ENCODE results near the gene ORAI3. TPM values are rescaled to one million over a fixed set of nuclear protein-coding genes. Genes with fewer than 3 reads are reported as not detected.

The ORAI3 gene
- total and polyA plus RNA-seq, 2 of the 13 experiments (the other 11 are each of a cell fraction or from before 2014, with no cell fraction given): 11.4 to 32.0 TPM

DNA sequence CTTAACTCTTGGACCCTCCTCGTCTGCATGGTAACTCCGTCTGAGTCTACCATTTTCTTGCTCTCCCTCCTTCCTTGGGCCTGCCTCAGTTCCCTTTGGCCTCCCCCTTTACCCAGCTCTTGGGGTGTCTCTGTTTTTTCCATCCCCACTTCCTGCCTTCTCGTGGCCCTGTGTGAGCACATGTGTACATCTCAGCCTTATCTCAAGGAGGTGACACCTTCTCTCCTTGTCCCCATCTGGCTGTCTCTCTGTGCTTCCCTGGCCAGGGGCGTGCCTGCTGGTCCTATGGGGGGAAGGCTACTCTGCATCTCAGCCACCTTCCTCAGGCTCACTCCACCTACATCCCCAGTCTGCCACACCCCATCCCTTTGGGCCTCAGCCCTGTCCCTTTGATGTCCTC is 45.9 kb upstream of the ORAI3 start (continued):
- TF ChIP-seq, protein P1, sequence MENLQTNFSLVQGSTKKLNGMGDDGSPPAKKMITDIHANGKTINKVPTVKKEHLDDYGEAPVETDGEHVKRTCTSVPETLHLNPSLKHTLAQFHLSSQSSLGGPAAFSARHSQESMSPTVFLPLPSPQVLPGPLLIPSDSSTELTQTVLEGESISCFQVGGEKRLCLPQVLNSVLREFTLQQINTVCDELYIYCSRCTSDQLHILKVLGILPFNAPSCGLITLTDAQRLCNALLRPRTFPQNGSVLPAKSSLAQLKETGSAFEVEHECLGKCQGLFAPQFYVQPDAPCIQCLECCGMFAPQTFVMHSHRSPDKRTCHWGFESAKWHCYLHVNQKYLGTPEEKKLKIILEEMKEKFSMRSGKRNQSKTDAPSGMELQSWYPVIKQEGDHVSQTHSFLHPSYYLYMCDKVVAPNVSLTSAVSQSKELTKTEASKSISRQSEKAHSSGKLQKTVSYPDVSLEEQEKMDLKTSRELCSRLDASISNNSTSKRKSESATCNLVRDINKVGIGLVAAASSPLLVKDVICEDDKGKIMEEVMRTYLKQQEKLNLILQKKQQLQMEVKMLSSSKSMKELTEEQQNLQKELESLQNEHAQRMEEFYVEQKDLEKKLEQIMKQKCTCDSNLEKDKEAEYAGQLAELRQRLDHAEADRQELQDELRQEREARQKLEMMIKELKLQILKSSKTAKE (CRISPR knock-in tag; IDR thresholded peaks at IDR 0.05; ENCODE audit: borderline replicate concordance): no peak
- TF ChIP-seq, protein P2, sequence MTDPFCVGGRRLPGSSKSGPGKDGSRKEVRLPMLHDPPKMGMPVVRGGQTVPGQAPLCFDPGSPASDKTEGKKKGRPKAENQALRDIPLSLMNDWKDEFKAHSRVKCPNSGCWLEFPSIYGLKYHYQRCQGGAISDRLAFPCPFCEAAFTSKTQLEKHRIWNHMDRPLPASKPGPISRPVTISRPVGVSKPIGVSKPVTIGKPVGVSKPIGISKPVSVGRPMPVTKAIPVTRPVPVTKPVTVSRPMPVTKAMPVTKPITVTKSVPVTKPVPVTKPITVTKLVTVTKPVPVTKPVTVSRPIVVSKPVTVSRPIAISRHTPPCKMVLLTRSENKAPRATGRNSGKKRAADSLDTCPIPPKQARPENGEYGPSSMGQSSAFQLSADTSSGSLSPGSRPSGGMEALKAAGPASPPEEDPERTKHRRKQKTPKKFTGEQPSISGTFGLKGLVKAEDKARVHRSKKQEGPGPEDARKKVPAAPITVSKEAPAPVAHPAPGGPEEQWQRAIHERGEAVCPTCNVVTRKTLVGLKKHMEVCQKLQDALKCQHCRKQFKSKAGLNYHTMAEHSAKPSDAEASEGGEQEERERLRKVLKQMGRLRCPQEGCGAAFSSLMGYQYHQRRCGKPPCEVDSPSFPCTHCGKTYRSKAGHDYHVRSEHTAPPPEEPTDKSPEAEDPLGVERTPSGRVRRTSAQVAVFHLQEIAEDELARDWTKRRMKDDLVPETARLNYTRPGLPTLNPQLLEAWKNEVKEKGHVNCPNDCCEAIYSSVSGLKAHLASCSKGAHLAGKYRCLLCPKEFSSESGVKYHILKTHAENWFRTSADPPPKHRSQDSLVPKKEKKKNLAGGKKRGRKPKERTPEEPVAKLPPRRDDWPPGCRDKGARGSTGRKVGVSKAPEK (CRISPR knock-in tag; IDR thresholded peaks at IDR 0.05; ENCODE audit: borderline replicate concordance): no peak
- TF ChIP-seq, protein P3, sequence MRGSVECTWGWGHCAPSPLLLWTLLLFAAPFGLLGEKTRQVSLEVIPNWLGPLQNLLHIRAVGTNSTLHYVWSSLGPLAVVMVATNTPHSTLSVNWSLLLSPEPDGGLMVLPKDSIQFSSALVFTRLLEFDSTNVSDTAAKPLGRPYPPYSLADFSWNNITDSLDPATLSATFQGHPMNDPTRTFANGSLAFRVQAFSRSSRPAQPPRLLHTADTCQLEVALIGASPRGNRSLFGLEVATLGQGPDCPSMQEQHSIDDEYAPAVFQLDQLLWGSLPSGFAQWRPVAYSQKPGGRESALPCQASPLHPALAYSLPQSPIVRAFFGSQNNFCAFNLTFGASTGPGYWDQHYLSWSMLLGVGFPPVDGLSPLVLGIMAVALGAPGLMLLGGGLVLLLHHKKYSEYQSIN (CRISPR knock-in tag; IDR thresholded peaks at IDR 0.05; ENCODE audit: borderline replicate concordance): no peak
- TF ChIP-seq, protein P4, sequence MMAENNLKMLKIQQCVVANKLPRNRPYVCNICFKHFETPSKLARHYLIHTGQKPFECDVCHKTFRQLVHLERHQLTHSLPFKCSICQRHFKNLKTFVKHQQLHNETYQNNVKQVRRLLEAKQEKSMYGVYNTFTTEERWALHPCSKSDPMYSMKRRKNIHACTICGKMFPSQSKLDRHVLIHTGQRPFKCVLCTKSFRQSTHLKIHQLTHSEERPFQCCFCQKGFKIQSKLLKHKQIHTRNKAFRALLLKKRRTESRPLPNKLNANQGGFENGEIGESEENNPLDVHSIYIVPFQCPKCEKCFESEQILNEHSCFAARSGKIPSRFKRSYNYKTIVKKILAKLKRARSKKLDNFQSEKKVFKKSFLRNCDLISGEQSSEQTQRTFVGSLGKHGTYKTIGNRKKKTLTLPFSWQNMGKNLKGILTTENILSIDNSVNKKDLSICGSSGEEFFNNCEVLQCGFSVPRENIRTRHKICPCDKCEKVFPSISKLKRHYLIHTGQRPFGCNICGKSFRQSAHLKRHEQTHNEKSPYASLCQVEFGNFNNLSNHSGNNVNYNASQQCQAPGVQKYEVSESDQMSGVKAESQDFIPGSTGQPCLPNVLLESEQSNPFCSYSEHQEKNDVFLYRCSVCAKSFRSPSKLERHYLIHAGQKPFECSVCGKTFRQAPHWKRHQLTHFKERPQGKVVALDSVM (CRISPR knock-in tag; IDR thresholded peaks at IDR 0.05): peak; percentile 3; the same call in 1 of the 2 replicates
- 0 out of 2 replicates have a peak, but pooled peaks have one; percentile 10 for TF ChIP-seq PAX8 (CRISPR knock-in tag; IDR thresholded peaks at IDR 0.05; ENCODE audit: borderline replicate concordance)
- TF ChIP-seq, protein P5, sequence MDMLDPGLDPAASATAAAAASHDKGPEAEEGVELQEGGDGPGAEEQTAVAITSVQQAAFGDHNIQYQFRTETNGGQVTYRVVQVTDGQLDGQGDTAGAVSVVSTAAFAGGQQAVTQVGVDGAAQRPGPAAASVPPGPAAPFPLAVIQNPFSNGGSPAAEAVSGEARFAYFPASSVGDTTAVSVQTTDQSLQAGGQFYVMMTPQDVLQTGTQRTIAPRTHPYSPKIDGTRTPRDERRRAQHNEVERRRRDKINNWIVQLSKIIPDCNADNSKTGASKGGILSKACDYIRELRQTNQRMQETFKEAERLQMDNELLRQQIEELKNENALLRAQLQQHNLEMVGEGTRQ (IDR thresholded peaks at IDR 0.05; ENCODE audit: low read depth, low read length): no peak
- TF ChIP-seq, protein P5 (CRISPR knock-in tag; IDR thresholded peaks at IDR 0.05; ENCODE audit: borderline replicate concordance): no peak
- TF ChIP-seq, protein P6, sequence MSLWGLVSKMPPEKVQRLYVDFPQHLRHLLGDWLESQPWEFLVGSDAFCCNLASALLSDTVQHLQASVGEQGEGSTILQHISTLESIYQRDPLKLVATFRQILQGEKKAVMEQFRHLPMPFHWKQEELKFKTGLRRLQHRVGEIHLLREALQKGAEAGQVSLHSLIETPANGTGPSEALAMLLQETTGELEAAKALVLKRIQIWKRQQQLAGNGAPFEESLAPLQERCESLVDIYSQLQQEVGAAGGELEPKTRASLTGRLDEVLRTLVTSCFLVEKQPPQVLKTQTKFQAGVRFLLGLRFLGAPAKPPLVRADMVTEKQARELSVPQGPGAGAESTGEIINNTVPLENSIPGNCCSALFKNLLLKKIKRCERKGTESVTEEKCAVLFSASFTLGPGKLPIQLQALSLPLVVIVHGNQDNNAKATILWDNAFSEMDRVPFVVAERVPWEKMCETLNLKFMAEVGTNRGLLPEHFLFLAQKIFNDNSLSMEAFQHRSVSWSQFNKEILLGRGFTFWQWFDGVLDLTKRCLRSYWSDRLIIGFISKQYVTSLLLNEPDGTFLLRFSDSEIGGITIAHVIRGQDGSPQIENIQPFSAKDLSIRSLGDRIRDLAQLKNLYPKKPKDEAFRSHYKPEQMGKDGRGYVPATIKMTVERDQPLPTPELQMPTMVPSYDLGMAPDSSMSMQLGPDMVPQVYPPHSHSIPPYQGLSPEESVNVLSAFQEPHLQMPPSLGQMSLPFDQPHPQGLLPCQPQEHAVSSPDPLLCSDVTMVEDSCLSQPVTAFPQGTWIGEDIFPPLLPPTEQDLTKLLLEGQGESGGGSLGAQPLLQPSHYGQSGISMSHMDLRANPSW (CRISPR knock-in tag; IDR thresholded peaks at IDR 0.05; ENCODE audit: borderline replicate concordance): no peak
- TF ChIP-seq CENPT (CRISPR knock-in tag; IDR thresholded peaks at IDR 0.05; ENCODE audit: low read depth): no peak
- TF ChIP-seq SMARCC2 (IDR thresholded peaks at IDR 0.05): no peak
- TF ChIP-seq, protein P7, sequence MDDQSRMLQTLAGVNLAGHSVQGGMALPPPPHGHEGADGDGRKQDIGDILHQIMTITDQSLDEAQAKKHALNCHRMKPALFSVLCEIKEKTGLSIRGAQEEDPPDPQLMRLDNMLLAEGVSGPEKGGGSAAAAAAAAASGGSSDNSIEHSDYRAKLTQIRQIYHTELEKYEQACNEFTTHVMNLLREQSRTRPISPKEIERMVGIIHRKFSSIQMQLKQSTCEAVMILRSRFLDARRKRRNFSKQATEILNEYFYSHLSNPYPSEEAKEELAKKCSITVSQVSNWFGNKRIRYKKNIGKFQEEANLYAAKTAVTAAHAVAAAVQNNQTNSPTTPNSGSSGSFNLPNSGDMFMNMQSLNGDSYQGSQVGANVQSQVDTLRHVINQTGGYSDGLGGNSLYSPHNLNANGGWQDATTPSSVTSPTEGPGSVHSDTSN (CRISPR knock-in tag; IDR thresholded peaks at IDR 0.05; ENCODE audit: borderline replicate concordance): no peak
